ENCODE data around the gene PRMT7. TPM values are rescaled to one million over a fixed set of nuclear protein-coding genes. Genes with fewer than 3 reads are reported as not detected.

Gene PRMT7
- total RNA-seq, 2 experiments from 2014 or later, result 60.9 to 73.9 TPM

GRCh38 chr16:68357923-68358322 is 47.1 kb downstream of the PRMT7 start:
- DNase-seq, result no peak
- no peak for ATAC-seq
- peaks cover 44% of the 10 kb centered on the region for H3K36me3 Mint-ChIP-seq
- H3K27ac Mint-ChIP-seq, result no peak overlapping the region
- CTCF ChIA-PET, result interaction anchor here (0.8 to 3.8 kb wide), 6 partner anchors 11 to 163 kb away, joined by 3 to 48 read pairs (median 9); partner anchors contain the start of gene SLC7A6
- H3K27me3 Mint-ChIP-seq, result no peaks in the 10 kb centered on the region
- H3K4me1 Mint-ChIP-seq, result peaks cover 37% of the 10 kb centered on the region
- H3K9me3 Mint-ChIP-seq (ENCODE audit: low read depth), result no peaks in the 10 kb centered on the region
- no peak overlapping the region for H3K4me3 Mint-ChIP-seq

GRCh38 chr16:68358951-68359350 is 48.1 kb downstream of the PRMT7 start:
- CTCF ChIA-PET, result interaction anchor here (2.3 kb wide), 1 partner anchor 10 kb away, joined by 15 read pairs; no protein-coding TSS in a partner anchor
- Mint-ChIP-seq H3K27ac (no peak overlapping the region), H3K27me3 (no peaks in the 10 kb centered on the region), H3K36me3 (peaks cover 37% of the 10 kb centered on the region), H3K9me3 (ENCODE audit: low read depth) (no peaks in the 10 kb centered on the region), H3K4me1 (peaks cover 37% of the 10 kb centered on the region), H3K4me3 (no peak overlapping the region)
- no peak for ATAC-seq
- no peak for DNase-seq

DNA sequence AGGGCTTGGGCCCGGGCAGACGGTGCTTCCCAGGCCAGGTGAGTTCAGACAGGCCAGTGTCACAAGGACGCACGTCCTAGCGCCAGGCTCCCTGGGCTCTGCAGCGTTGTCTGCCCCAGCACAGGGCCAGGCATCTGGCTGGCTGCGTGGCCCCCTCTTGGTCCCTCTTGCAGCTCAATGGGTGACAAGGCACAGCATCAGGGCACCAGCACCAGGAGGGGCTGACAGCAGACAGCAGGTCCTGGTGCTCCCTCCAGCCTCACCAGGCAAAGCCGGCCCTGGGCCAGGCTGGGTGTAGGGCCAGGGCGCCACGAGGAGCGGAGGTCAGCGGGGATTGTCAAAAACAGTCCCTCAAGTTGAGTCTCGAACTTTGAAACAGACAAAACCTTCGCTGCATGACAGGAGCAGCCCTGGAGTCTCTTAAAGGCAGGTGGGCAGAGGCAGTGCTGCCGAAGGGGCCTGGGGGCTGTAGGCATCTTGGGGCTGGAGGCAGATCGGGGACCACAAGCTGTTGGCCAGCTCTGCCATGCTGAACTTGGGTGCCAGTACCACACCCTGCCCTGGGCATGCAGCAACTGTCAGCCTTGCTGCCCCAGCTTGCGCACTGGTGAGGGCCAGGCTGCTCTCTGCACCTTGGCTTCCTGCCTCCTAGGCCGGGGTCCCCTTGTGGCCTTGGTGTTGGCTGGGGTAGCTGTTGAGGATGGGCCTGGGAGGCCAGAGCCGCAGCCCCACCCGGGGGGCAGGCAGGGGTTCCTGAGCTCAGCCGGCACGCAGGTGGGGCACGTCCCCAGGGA is 48.8 kb downstream of the PRMT7 start:
- Mint-ChIP-seq H3K4me3 (no peak overlapping the region), H3K36me3 (peaks cover 31% of the 10 kb centered on the region), H3K9me3 (ENCODE audit: low read depth) (no peaks in the 10 kb centered on the region), H3K27me3 (peaks cover 3% of the 10 kb centered on the region), H3K4me1 (peaks cover 37% of the 10 kb centered on the region), H3K27ac (no peak overlapping the region)
- CTCF ChIA-PET, result interaction anchor here (0.8 to 2.3 kb wide), 3 partner anchors 10 to 98 kb away, joined by 3 to 15 read pairs (median 4); no protein-coding TSS in a partner anchor
- DNase-seq, result no peak
- no peak for ATAC-seq

GRCh38 chr16:68360547-68360946 is 49.7 kb downstream of the PRMT7 start:
- CTCF ChIA-PET, result interaction anchor here (0.8 to 2.3 kb wide), 6 partner anchors 9 to 149 kb away, joined by 3 to 15 read pairs (median 3); partner anchors contain the start of genes PRMT7 and SLC7A6OS
- Mint-ChIP-seq H3K27me3 (peaks cover 4% of the 10 kb centered on the region), H3K9me3 (ENCODE audit: low read depth) (no peaks in the 10 kb centered on the region), H3K4me1 (peaks cover 32% of the 10 kb centered on the region), H3K36me3 (peaks cover 24% of the 10 kb centered on the region), H3K27ac (no peak overlapping the region), H3K4me3 (no peak overlapping the region)
- DNase-seq (no peak), ATAC-seq (no peak)

DNA sequence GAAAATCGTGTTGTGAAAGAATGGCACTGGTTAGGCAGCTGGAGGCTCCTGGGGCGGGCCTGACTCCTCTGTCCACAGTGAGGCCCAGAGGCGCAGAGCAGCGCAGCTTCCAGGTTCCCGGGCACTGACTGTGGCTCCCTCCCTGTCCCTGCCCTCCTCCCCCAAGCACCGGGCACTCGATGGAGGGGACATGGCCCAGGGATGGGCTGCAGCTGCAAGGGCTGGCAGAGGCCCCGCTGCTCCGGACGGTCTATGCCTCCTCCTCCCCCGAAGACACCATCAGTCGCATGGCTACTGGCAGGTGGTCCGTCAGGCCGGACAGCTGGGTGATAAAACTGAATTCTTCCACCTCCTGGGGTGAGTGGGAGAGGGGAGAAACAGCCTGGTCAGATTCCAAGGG is 50.1 kb downstream of the PRMT7 start:
- no peak overlapping the region for H3K4me3 Mint-ChIP-seq
- peaks cover 7% of the 10 kb centered on the region for H3K27me3 Mint-ChIP-seq
- H3K27ac Mint-ChIP-seq, result no peak overlapping the region
- no peaks in the 10 kb centered on the region for H3K9me3 Mint-ChIP-seq (ENCODE audit: low read depth)
- CTCF ChIA-PET, result interaction anchor here (0.9 to 2.3 kb wide), 5 partner anchors 8 to 149 kb away, joined by 3 to 15 read pairs (median 3); partner anchors contain the start of genes PRMT7 and SLC7A6OS
- no peak for ATAC-seq
- H3K4me1 Mint-ChIP-seq, result peaks cover 28% of the 10 kb centered on the region
- DNase-seq, result no peak
- H3K36me3 Mint-ChIP-seq, result peaks cover 23% of the 10 kb centered on the region

DNA sequence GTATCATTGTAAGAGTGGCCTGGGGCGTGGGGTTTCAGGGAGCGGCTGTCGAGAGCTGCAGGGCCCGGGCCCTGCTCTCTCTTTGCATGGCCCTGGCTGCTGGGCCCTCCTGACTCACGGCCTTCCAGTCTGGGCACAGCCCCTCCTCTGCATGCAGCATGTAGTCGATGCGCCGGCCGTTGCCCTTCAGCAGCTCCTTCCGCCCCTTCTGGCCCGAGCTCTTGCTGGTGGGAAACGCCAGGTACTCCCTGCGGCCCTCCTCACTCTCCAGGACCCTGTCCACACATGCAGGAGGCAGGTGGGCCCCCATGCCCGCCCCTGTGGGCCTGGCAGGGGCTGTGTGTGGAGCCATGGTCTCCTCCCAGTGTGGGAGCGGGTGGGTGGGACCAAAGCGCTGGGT is 50.7 kb downstream of the PRMT7 start:
- H3K27ac Mint-ChIP-seq, result no peak overlapping the region
- peaks cover 23% of the 10 kb centered on the region for H3K4me1 Mint-ChIP-seq
- ATAC-seq (no peak), DNase-seq (no peak)
- no peak overlapping the region for H3K4me3 Mint-ChIP-seq
- CTCF ChIA-PET, result interaction anchor here (1.1 to 1.6 kb wide), 4 partner anchors 17 to 148 kb away, joined by 3 to 4 read pairs (median 3); partner anchors contain the start of genes PRMT7 and SLC7A6OS
- H3K9me3 Mint-ChIP-seq (ENCODE audit: low read depth), result no peaks in the 10 kb centered on the region
- H3K36me3 Mint-ChIP-seq, result peaks cover 19% of the 10 kb centered on the region
- peaks cover 12% of the 10 kb centered on the region for H3K27me3 Mint-ChIP-seq

- CTCF ChIA-PET, result interaction anchor here (1.3 to 2.4 kb wide), 3 partner anchors 18 to 34 kb away, joined by 3 to 10 read pairs (median 4); no protein-coding TSS in a partner anchor
- Mint-ChIP-seq H3K27ac (no peak overlapping the region), H3K36me3 (peaks cover 12% of the 10 kb centered on the region), H3K4me1 (peaks cover 17% of the 10 kb centered on the region), H3K9me3 (ENCODE audit: low read depth) (no peaks in the 10 kb centered on the region), H3K4me3 (no peak overlapping the region), H3K27me3 (peaks cover 14% of the 10 kb centered on the region)
- no peak for DNase-seq
- no peak for ATAC-seq
Observed at GRCh38 chr16:68362262-68362913, 51.6 kb downstream of the PRMT7 start.

DNA sequence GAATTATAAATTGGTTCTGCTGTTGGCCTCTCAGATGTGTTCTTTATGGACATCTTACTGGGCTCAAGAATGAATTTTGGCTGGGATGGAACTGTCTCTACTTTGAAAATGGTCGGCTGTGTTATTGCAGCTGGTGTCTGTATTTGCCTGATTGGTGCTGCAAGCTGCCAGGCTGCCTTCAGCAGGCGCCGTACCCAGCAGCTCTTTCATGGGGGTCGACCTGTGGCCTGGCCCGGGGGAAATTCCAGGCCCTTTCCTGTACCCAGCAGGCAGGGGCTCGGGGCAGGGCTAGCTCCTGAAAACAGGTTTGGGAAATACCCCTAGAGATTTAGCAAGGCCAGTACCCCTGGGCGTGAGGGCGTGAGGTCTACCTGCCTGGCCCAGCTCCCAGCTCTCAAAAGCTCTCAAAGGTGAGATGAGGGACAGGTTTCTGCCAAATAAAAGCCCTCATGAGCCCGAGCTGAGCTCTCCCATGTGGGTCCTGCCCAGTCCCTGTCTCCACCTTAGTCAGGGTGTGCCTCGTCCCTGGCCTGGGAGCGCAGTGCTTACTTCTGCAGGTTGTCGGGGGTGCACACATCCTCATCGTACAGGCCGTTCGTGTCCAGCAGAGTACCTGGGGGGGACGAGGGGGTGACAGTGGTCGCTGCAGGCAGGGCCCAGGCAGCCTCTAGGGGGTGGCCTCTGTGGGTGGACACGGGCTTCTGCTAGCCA is 52.3 kb downstream of the PRMT7 start:
- DNase-seq, result no peak

GRCh38 chr16:68363658-68364521 is 53.1 kb downstream of the PRMT7 start:
- H3K9me3 Mint-ChIP-seq (ENCODE audit: low read depth), result no peaks in the 10 kb centered on the region
- no peak overlapping the region for H3K27ac Mint-ChIP-seq
- H3K36me3 Mint-ChIP-seq, result peaks cover 3% of the 10 kb centered on the region
- peaks cover 18% of the 10 kb centered on the region for H3K4me1 Mint-ChIP-seq
- CTCF ChIA-PET, result interaction anchor here (0.6 to 2.4 kb wide), 10 partner anchors 8 to 841 kb away, joined by 3 to 10 read pairs (median 4); no protein-coding TSS in a partner anchor
- peaks cover 20% of the 10 kb centered on the region for H3K27me3 Mint-ChIP-seq
- DNase-seq (no peak), ATAC-seq (no peak)
- H3K4me3 Mint-ChIP-seq, result no peak overlapping the region

More for the DNA sequence above, 52.3 kb downstream of the PRMT7 start:
- H3K27me3 Mint-ChIP-seq, result peaks cover 16% of the 10 kb centered on the region
- peaks cover 17% of the 10 kb centered on the region for H3K4me1 Mint-ChIP-seq
- no peak overlapping the region for H3K27ac Mint-ChIP-seq
- no peak overlapping the region for H3K4me3 Mint-ChIP-seq
- H3K36me3 Mint-ChIP-seq, result peaks cover 6% of the 10 kb centered on the region
- H3K9me3 Mint-ChIP-seq (ENCODE audit: low read depth), result no peaks in the 10 kb centered on the region
- CTCF ChIA-PET, result interaction anchor here (0.6 to 2.4 kb wide), 4 partner anchors 33 to 147 kb away, joined by 3 to 10 read pairs (median 4); no protein-coding TSS in a partner anchor
- ATAC-seq, result no peak

GRCh38 chr16:68364561-68364998 is 53.8 kb downstream of the PRMT7 start:
- CTCF ChIA-PET, result interaction anchor here (0.6 to 2.4 kb wide), 8 partner anchors 9 to 840 kb away, joined by 3 to 10 read pairs (median 4); no protein-coding TSS in a partner anchor
- H3K27me3 Mint-ChIP-seq, result peaks cover 20% of the 10 kb centered on the region
- ATAC-seq, result no peak
- peaks cover 25% of the 10 kb centered on the region for H3K4me1 Mint-ChIP-seq
- H3K36me3 Mint-ChIP-seq, result peaks cover 3% of the 10 kb centered on the region
- H3K9me3 Mint-ChIP-seq (ENCODE audit: low read depth), result no peaks in the 10 kb centered on the region
- H3K27ac Mint-ChIP-seq, result no peak overlapping the region
- H3K4me3 Mint-ChIP-seq, result no peak overlapping the region
- DNase-seq, result no peak

GRCh38 chr16:68365167-68365817 is 54.5 kb downstream of the PRMT7 start:
- CTCF ChIA-PET, result interaction anchor here (0.7 to 6.4 kb wide), 8 partner anchors 9 to 155 kb away, joined by 3 to 29 read pairs (median 4); partner anchors contain the start of gene SMPD3
- Mint-ChIP-seq H3K36me3 (peaks cover 3% of the 10 kb centered on the region), H3K9me3 (ENCODE audit: low read depth) (no peaks in the 10 kb centered on the region), H3K4me3 (no peak overlapping the region), H3K4me1 (peaks cover 32% of the 10 kb centered on the region), H3K27ac (no peak overlapping the region), H3K27me3 (peaks cover 20% of the 10 kb centered on the region)
- DNase-seq, result no peak
- no peak for ATAC-seq

Data from activated CD8-positive, alpha-beta memory T cell treated with anti-CD3 and anti-CD28 coated beads, Interleukin-2, amount 10 ng/mL, durations not matched to agents 7 days and 5 days (primary cell).